Mesothelial cell of epicardium (in vitro differentiated cells): Measurements from ENCODE around the gene GRIN2A. TPM values are rescaled to one million over a fixed set of nuclear protein-coding genes. Genes with fewer than 3 reads are reported as not detected.

Experiments
- DNase-seq, 2 experiments: peaks; one replicate each; pipeline ENCODE4 v3.0.0; 2021; ENCODE audit warnings: low spot score in 2 of 2; ENCODE audit not compliant: unreplicated experiment in 2 of 2
- H3K27ac Mint-ChIP-seq: 2 replicates; pipeline ENCODE4 v1.8.0; 2021; ENCODE audit warnings: mixed read lengths
- H3K27me3 Mint-ChIP-seq: 2 replicates; pipeline ENCODE4 v1.8.0; 2021; ENCODE audit warnings: low read depth, mixed read lengths
- H3K36me3 Mint-ChIP-seq: 2 replicates; pipeline ENCODE4 v1.8.0; 2021; ENCODE audit warnings: mixed read lengths
- H3K4me1 Mint-ChIP-seq: 2 replicates; pipeline ENCODE4 v1.8.0; 2021; ENCODE audit warnings: mixed read lengths
- H3K4me3 Mint-ChIP-seq: 2 replicates; pipeline ENCODE4 v1.8.0; 2021; ENCODE audit warnings: mild to moderate bottlenecking, moderate library complexity, mixed read lengths
- H3K9me3 Mint-ChIP-seq: 2 replicates; pipeline ENCODE4 v1.8.0; 2021; ENCODE audit warnings: mixed read lengths
- total RNA-seq: library from RNA; stranded (reverse); gene quantifications from 3 replicates; pipeline ENCODE4 v1.2.1, GENCODE V29; 2021
- TF ChIP-seq, protein P1 (sequence below): fragments of 200-600 bp; sonication (generic); IDR thresholded peaks from one replicate; pipeline ENCODE4 v1.5.0; 2021; ENCODE audit warnings: antibody characterized with exemption; ENCODE audit not compliant: unreplicated experiment

The GRIN2A gene
- total RNA-seq, 1 donor from 2014 or later = 4.9 TPM

DNA sequence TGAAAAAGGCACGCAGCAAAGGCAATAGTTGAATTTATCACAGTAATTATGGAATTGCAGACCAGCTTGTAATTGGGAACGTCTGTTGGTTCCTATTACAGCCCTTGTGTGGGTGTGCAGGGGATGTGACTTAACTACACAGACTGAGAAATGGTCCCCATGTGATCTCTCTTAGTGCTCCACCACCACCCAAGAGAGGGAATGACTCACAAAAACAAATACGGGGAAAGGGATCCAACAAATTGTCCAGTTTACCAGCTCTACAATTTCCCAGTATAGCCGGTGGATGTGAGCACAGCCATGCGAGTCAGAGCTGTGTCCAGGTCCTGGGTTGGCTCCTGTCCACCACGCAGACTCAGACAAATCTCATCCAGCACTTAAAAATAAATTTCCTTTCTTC, 337.9 kb downstream of the GRIN2A start:
- TF ChIP-seq, protein P1, sequence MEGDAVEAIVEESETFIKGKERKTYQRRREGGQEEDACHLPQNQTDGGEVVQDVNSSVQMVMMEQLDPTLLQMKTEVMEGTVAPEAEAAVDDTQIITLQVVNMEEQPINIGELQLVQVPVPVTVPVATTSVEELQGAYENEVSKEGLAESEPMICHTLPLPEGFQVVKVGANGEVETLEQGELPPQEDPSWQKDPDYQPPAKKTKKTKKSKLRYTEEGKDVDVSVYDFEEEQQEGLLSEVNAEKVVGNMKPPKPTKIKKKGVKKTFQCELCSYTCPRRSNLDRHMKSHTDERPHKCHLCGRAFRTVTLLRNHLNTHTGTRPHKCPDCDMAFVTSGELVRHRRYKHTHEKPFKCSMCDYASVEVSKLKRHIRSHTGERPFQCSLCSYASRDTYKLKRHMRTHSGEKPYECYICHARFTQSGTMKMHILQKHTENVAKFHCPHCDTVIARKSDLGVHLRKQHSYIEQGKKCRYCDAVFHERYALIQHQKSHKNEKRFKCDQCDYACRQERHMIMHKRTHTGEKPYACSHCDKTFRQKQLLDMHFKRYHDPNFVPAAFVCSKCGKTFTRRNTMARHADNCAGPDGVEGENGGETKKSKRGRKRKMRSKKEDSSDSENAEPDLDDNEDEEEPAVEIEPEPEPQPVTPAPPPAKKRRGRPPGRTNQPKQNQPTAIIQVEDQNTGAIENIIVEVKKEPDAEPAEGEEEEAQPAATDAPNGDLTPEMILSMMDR = no peak
- no peak overlapping the region for H3K27ac Mint-ChIP-seq
- peaks cover 8% of the 10 kb centered on the region for H3K27me3 Mint-ChIP-seq
- peaks cover 2% of the 10 kb centered on the region for H3K4me1 Mint-ChIP-seq
- DNase-seq = no peak
- no peaks in the 10 kb centered on the region for H3K9me3 Mint-ChIP-seq
- H3K36me3 Mint-ChIP-seq = no peaks in the 10 kb centered on the region
- H3K4me3 Mint-ChIP-seq = no peak overlapping the region

DNA sequence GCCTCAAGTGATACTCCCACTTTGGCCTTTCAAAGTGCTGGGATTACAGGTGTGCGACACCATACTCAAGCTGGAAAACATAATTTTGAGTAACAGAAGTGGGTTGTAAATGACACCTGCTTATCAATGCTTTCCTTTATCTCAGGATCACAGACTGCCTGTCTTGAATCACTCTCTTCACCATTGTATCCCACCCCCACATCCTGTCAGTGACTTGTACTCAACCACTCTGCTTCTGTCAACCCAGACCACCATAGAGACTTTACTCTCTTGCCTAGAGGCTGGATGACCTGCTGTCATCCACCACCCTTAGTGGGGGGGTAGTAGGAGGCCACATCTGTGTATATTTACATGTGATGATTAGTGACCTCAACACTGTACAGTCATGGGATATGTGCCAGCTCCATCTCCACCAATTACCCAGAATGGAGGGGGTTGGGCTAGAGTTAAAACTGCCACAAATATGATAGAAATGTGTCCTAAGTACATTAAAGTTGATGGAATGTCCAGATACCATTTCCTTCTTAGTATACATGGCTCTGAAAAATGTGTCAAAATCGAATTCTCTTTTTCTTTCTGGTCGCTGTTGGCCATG, 338.7 kb downstream of the GRIN2A start:
- Mint-ChIP-seq H3K27me3 (peaks cover 8% of the 10 kb centered on the region), H3K9me3 (no peaks in the 10 kb centered on the region), H3K4me1 (peaks cover 2% of the 10 kb centered on the region), H3K36me3 (no peaks in the 10 kb centered on the region), H3K27ac (no peak overlapping the region), H3K4me3 (no peak overlapping the region)
- no peak for DNase-seq
- TF ChIP-seq, protein P1 = no peak

DNA sequence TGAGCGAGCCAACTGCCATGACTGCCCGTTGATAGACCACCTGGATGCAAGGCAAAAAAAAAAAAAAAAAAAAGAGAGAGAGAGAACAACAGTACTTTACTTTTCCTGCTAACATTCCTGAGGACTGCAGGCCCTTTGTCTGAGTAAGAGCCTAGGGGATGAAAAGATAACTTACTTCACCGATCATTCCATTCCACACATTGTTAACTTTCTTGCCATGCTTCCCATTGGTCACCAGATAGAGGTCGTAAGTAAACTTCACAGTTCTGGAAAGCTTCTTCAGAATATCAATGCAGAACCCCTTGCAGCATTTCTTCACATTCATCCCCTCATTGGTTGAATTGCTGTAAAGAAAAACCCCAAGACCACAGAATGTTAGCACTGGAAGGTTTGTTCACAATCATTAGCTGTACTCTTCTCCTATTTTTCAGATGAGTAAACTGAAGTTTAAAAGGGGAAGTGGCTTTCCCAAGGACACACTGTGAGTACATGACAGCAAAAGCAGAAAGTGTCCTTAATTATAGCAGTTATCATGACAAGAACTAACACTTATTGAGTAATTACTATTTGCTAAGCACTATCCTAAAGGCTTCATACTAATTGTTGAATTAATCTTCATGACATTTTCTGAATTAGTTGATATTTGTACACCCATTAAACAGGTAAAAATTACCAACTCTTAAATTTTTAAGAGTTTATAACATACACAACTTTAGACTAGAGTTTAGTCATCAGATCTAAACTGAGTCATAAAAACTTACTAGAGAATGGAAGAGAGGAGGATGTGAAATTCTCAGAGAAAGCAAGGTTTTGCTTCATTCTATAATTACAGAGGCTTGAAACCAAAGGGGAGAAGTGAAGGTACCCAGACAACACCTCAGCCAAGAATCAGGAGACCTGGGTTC, 341.2 kb downstream of the GRIN2A start:
- Mint-ChIP-seq H3K27ac (no peak overlapping the region), H3K4me1 (peaks cover 2% of the 10 kb centered on the region), H3K4me3 (no peak overlapping the region), H3K9me3 (no peaks in the 10 kb centered on the region), H3K27me3 (peaks cover 11% of the 10 kb centered on the region), H3K36me3 (no peaks in the 10 kb centered on the region)
- DNase-seq = no peak
- TF ChIP-seq, protein P1 = no peak

DNA sequence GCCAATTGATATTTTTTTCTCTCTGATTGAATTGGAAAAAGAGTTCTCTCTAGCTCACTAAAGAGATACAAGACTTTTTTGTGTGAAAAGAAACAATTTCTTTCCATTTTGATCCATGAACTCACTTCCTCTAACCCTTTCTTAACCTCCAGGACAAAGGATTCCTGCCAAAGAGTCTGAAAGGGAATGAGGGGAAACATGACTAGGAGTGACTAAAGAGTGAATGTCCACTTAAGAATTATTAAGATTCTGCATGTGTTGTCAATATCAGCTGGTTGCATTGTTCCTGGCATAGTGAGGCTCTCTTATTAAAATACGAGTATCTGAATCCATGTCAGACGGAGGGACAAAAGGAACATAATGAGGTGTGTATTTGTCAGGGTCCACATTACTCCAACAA, 344.7 kb downstream of the GRIN2A start:
- no peak overlapping the region for H3K27ac Mint-ChIP-seq
- H3K27me3 Mint-ChIP-seq = peaks cover 8% of the 10 kb centered on the region
- no peaks in the 10 kb centered on the region for H3K36me3 Mint-ChIP-seq
- no peaks in the 10 kb centered on the region for H3K4me1 Mint-ChIP-seq
- H3K4me3 Mint-ChIP-seq = no peak overlapping the region
- no peaks in the 10 kb centered on the region for H3K9me3 Mint-ChIP-seq
- no peak for DNase-seq
- TF ChIP-seq, protein P1 = no peak

DNA sequence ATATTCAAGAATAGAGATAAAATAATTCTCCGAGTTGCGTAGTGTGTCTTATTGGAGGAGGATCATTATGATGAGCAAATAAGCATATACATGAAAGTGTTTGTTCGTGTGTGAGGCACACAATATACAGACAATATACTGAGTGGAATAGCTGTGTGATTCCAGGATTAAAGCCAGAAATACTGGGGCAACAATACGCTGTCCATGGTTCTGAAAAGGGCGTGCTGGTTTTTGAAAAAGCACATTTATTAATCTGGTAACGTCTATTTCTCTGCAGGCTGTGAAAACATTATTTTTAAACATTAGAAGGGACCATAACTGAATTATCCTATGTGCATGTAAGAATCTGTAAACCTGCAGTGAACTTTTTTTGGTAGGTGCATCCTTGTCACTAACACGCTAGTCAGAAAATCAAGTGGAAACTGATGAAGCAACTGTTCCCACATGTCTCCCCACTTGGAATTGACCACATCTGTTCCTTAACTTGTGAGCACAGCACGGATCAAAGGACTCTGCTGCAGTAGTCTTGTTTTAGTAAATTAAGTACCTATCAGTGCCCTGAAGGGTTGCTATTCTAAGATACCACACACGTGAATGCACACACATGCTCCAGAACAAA, 346.0 kb downstream of the GRIN2A start:
- peak in 1 of 2 experiments; percentile 56 for DNase-seq
- no peak overlapping the region for H3K4me3 Mint-ChIP-seq
- peaks cover 8% of the 10 kb centered on the region for H3K27me3 Mint-ChIP-seq
- TF ChIP-seq, protein P1 = no peak
- no peaks in the 10 kb centered on the region for H3K36me3 Mint-ChIP-seq
- H3K27ac Mint-ChIP-seq = no peak overlapping the region
- no peaks in the 10 kb centered on the region for H3K4me1 Mint-ChIP-seq
- H3K9me3 Mint-ChIP-seq = no peaks in the 10 kb centered on the region
